Measurements from ENCODE around the gene TMED8. TPM values are rescaled to one million over a fixed set of nuclear protein-coding genes. Genes with fewer than 3 reads are reported as not detected.

The TMED8 gene
- total RNA-seq, 1 donor = 13.0 TPM

GRCh38 chr14:77329872-77330271 lies 47.0 kb downstream of the TMED8 start:
- no peak overlapping the region for H2AFZ ChIP-seq (ENCODE audit: low read length)
- H3K27me3 ChIP-seq (ENCODE audit: insufficient read depth, low read length) = no peaks in the 10 kb centered on the region

GRCh38 chr14:77327111-77327510 lies 49.8 kb downstream of the TMED8 start:
- Histone ChIP-seq H3K27me3 (ENCODE audit: insufficient read depth, low read length) (no peaks in the 10 kb centered on the region), H4K20me1 (ENCODE audit: insufficient read depth, low read length) (no peaks in the 10 kb centered on the region), H3K4me2 (ENCODE audit: insufficient read depth, low read length) (no peak overlapping the region), H3K9me3 (ENCODE audit: low read depth, low read length) (no peaks in the 10 kb centered on the region), H3K4me1 (ENCODE audit: insufficient read depth, low read length) (peaks cover 3% of the 10 kb centered on the region), H3K27ac (ENCODE audit: low read depth, low read length) (no peak overlapping the region), H2AFZ (ENCODE audit: low read length) (no peak overlapping the region), H3K4me3 (ENCODE audit: insufficient read depth, low read length) (no peak overlapping the region), H3K79me2 (ENCODE audit: insufficient read depth, low read length) (peaks cover 7% of the 10 kb centered on the region), H3K36me3 (ENCODE audit: insufficient read depth, low read length) (no peaks in the 10 kb centered on the region)
- no peak for DNase-seq (ENCODE audit: insufficient read length, low spot score, missing footprints)
- TF ChIP-seq CTCF (IDR thresholded peaks at IDR 0.05; ENCODE audit: extremely low read depth, low read depth, low read length) = no peak

More at GRCh38 chr14:77329872-77330271, 47.0 kb downstream of the TMED8 start:
- no peaks in the 10 kb centered on the region for H3K79me2 ChIP-seq (ENCODE audit: insufficient read depth, low read length)
- DNase-seq (ENCODE audit: insufficient read length, low spot score, missing footprints) = no peak
- no peak overlapping the region for H3K4me3 ChIP-seq (ENCODE audit: insufficient read depth, low read length)
- no peaks in the 10 kb centered on the region for H3K9me3 ChIP-seq (ENCODE audit: low read depth, low read length)
- H3K36me3 ChIP-seq (ENCODE audit: insufficient read depth, low read length) = no peaks in the 10 kb centered on the region
- H3K4me1 ChIP-seq (ENCODE audit: insufficient read depth, low read length) = no peaks in the 10 kb centered on the region
- H3K4me2 ChIP-seq (ENCODE audit: insufficient read depth, low read length) = no peak overlapping the region
- no peak for TF ChIP-seq CTCF (IDR thresholded peaks at IDR 0.05; ENCODE audit: extremely low read depth, low read depth, low read length)
- no peaks in the 10 kb centered on the region for H4K20me1 ChIP-seq (ENCODE audit: insufficient read depth, low read length)
- H3K27ac ChIP-seq (ENCODE audit: low read depth, low read length) = no peak overlapping the region

GRCh38 chr14:77325746-77326094 lies 51.2 kb downstream of the TMED8 start:
- H3K79me2 ChIP-seq (ENCODE audit: insufficient read depth, low read length) = peaks cover 8% of the 10 kb centered on the region
- TF ChIP-seq CTCF (IDR thresholded peaks at IDR 0.05; ENCODE audit: extremely low read depth, low read depth, low read length) = no peak

GRCh38 chr14:77324816-77325745 lies 51.8 kb downstream of the TMED8 start:
- H3K27me3 ChIP-seq (ENCODE audit: insufficient read depth, low read length) = no peaks in the 10 kb centered on the region
- no peaks in the 10 kb centered on the region for H3K36me3 ChIP-seq (ENCODE audit: insufficient read depth, low read length)
- no peak overlapping the region for H3K4me3 ChIP-seq (ENCODE audit: insufficient read depth, low read length)
- H4K20me1 ChIP-seq (ENCODE audit: insufficient read depth, low read length) = no peaks in the 10 kb centered on the region
- TF ChIP-seq CTCF (IDR thresholded peaks at IDR 0.05; ENCODE audit: extremely low read depth, low read depth, low read length) = no peak
- no peak for DNase-seq (ENCODE audit: insufficient read length, low spot score, missing footprints)
- no peaks in the 10 kb centered on the region for H3K9me3 ChIP-seq (ENCODE audit: low read depth, low read length)
- peaks cover 8% of the 10 kb centered on the region for H3K4me1 ChIP-seq (ENCODE audit: insufficient read depth, low read length)
- H3K27ac ChIP-seq (ENCODE audit: low read depth, low read length) = no peak overlapping the region
- no peak overlapping the region for H3K4me2 ChIP-seq (ENCODE audit: insufficient read depth, low read length)
- no peak overlapping the region for H2AFZ ChIP-seq (ENCODE audit: low read length)
- H3K79me2 ChIP-seq (ENCODE audit: insufficient read depth, low read length) = peaks cover 9% of the 10 kb centered on the region

More at GRCh38 chr14:77325746-77326094, 51.2 kb downstream of the TMED8 start:
- Histone ChIP-seq H3K27me3 (ENCODE audit: insufficient read depth, low read length) (no peaks in the 10 kb centered on the region), H3K4me2 (ENCODE audit: insufficient read depth, low read length) (no peak overlapping the region), H3K4me3 (ENCODE audit: insufficient read depth, low read length) (no peak overlapping the region), H2AFZ (ENCODE audit: low read length) (no peak overlapping the region), H4K20me1 (ENCODE audit: insufficient read depth, low read length) (no peaks in the 10 kb centered on the region), H3K27ac (ENCODE audit: low read depth, low read length) (no peak overlapping the region), H3K9me3 (ENCODE audit: low read depth, low read length) (no peaks in the 10 kb centered on the region), H3K36me3 (ENCODE audit: insufficient read depth, low read length) (no peaks in the 10 kb centered on the region), H3K4me1 (ENCODE audit: insufficient read depth, low read length) (peaks cover 7% of the 10 kb centered on the region)
- no peak for DNase-seq (ENCODE audit: insufficient read length, low spot score, missing footprints)
